Measurements from ENCODE around the gene CTNNBL1.
"Not testable (repeated sequence)": the region's sequence is repeated elsewhere in the genome, so short reads cannot be mapped to it uniquely, and the experiment has no call there.

The CTNNBL1 gene

GRCh38 chr20:37853823-37854375 is 160.1 kb downstream of the CTNNBL1 start:
- no peak for DNase-seq (ENCODE audit: low spot score)

- DNase-seq (ENCODE audit: low spot score) = not testable (repeated sequence)
These were observed 162.2 kb downstream of the CTNNBL1 start for GRCh38 chr20:37856034-37856433.

GRCh38 chr20:37856932-37857660 is 163.3 kb downstream of the CTNNBL1 start:
- no peak for DNase-seq (ENCODE audit: low spot score)

- no peak for DNase-seq (ENCODE audit: low spot score)
These were observed 165.8 kb downstream of the CTNNBL1 start for GRCh38 chr20:37859406-37860171.

- no peak for DNase-seq (ENCODE audit: low spot score)
These were observed 169.5 kb downstream of the CTNNBL1 start for GRCh38 chr20:37863289-37863688.

- DNase-seq (ENCODE audit: low spot score) = no peak
These were observed 170.5 kb downstream of the CTNNBL1 start for GRCh38 chr20:37864298-37864697.

- no peak for DNase-seq (ENCODE audit: low spot score)
These were observed 172.2 kb downstream of the CTNNBL1 start for GRCh38 chr20:37866051-37866450.

GRCh38 chr20:37867289-37868195 is 173.7 kb downstream of the CTNNBL1 start:
- DNase-seq (ENCODE audit: low spot score) = no peak

- no peak for DNase-seq (ENCODE audit: low spot score)
These were observed 175.1 kb downstream of the CTNNBL1 start for GRCh38 chr20:37868851-37869333.

GRCh38 chr20:37869334-37869861 is 175.6 kb downstream of the CTNNBL1 start:
- DNase-seq (ENCODE audit: low spot score) = no peak

- no peak for DNase-seq (ENCODE audit: low spot score)
These were observed 176.5 kb downstream of the CTNNBL1 start for GRCh38 chr20:37870294-37870693.

GRCh38 chr20:37871751-37872150 is 177.9 kb downstream of the CTNNBL1 start:
- DNase-seq (ENCODE audit: low spot score) = no peak

- DNase-seq (ENCODE audit: low spot score) = no peak
These were observed 178.3 kb downstream of the CTNNBL1 start for GRCh38 chr20:37872161-37872560.

- no peak for DNase-seq (ENCODE audit: low spot score)
These were observed 180.1 kb downstream of the CTNNBL1 start for GRCh38 chr20:37873884-37874283.

- no peak for DNase-seq (ENCODE audit: low spot score)
These were observed 181.8 kb downstream of the CTNNBL1 start for GRCh38 chr20:37875460-37876175.

GRCh38 chr20:37876863-37877262 is 183.0 kb downstream of the CTNNBL1 start:
- no peak for DNase-seq (ENCODE audit: low spot score)

- DNase-seq (ENCODE audit: low spot score) = no peak
These were observed 184.3 kb downstream of the CTNNBL1 start for GRCh38 chr20:37877832-37878772.

- DNase-seq (ENCODE audit: low spot score) = no peak
These were observed 185.2 kb downstream of the CTNNBL1 start for GRCh38 chr20:37878835-37879599.

- DNase-seq (ENCODE audit: low spot score) = no peak
These were observed 186.0 kb downstream of the CTNNBL1 start for GRCh38 chr20:37879843-37880242.

All from LoVo (cell line).